WTC11 (cell line): ENCODE results near the gene IFNL4. TPM values are rescaled to one million over a fixed set of nuclear protein-coding genes. Genes with fewer than 3 reads are reported as not detected.
A peak's percentile ranks its signal among the peaks of the same experiment; 100 is the strongest.

Experiments
- ATF6 ChIP-seq: sonication (generic); formaldehyde crosslinking; IDR thresholded peaks from 2 replicates; pipeline ENCODE4 v1.8.1; 2023; ENCODE audit warnings: mild to moderate bottlenecking, missing genetic modification reagents
- CDX4 ChIP-seq: fragments of 250-450 bp; sonication (Bioruptor Pico); IDR thresholded peaks from 2 replicates; pipeline ENCODE4 v1.9.0; 2021; ENCODE audit warnings: moderate library complexity, mild to moderate bottlenecking, inconsistent platforms, borderline replicate concordance
- CREB1 ChIP-seq: sonication (generic); formaldehyde crosslinking; IDR thresholded peaks from 2 replicates; pipeline ENCODE4 v1.8.0; 2023; ENCODE audit warnings: mild to moderate bottlenecking, missing genetic modification reagents
- E2F1 ChIP-seq: sonication (generic); formaldehyde crosslinking; IDR thresholded peaks from 2 replicates; pipeline ENCODE4 v1.8.0; 2022; ENCODE audit warnings: mild to moderate bottlenecking, missing genetic modification reagents
- E2F5 ChIP-seq: sonication (generic); formaldehyde crosslinking; IDR thresholded peaks from 2 replicates; pipeline ENCODE4 v1.8.1; 2022; ENCODE audit warnings: mild to moderate bottlenecking, moderate library complexity, missing genetic modification reagents
- ESRRA ChIP-seq: sonication (generic); formaldehyde crosslinking; IDR thresholded peaks from 2 replicates; pipeline ENCODE4 v1.8.1; 2022; ENCODE audit warnings: mild to moderate bottlenecking, missing genetic modification reagents, borderline replicate concordance
- FOXJ3 ChIP-seq: sonication (generic); formaldehyde crosslinking; IDR thresholded peaks from 2 replicates; pipeline ENCODE4 v1.9.0; 2021; ENCODE audit warnings: missing genetic modification reagents, mild to moderate bottlenecking, borderline replicate concordance
- FOXK1 ChIP-seq: sonication (generic); formaldehyde crosslinking; IDR thresholded peaks from 2 replicates; pipeline ENCODE4 v1.8.0; 2022; ENCODE audit warnings: mild to moderate bottlenecking, moderate library complexity, missing genetic modification reagents
- FOXP4 ChIP-seq: sonication (generic); formaldehyde crosslinking; IDR thresholded peaks from 2 replicates; pipeline ENCODE4 v1.8.0; 2022; ENCODE audit warnings: mild to moderate bottlenecking, missing genetic modification reagents
- GRHL2 ChIP-seq: fragments of 250-450 bp; sonication (Bioruptor Pico); IDR thresholded peaks from 2 replicates; pipeline ENCODE4 v1.8.0; 2022; ENCODE audit warnings: mild to moderate bottlenecking, moderate library complexity; ENCODE audit not compliant: insufficient replicate concordance, severe bottlenecking
- GTF2I ChIP-seq: fragments of 250-450 bp; sonication (Bioruptor Pico); conservative IDR thresholded peaks from 2 replicates; pipeline ENCODE4 v1.4.0; 2021; ENCODE audit warnings: mild to moderate bottlenecking
- MAX ChIP-seq: sonication (generic); formaldehyde crosslinking; IDR thresholded peaks from 2 replicates; pipeline ENCODE4 v1.8.0; 2022; ENCODE audit warnings: mild to moderate bottlenecking, missing genetic modification reagents
- MXD4 ChIP-seq: fragments of 250-450 bp; sonication (Bioruptor Pico); IDR thresholded peaks from 2 replicates; pipeline ENCODE4 v1.8.0; 2021; ENCODE audit warnings: mild to moderate bottlenecking, moderate library complexity, borderline replicate concordance
- NFATC4 ChIP-seq: fragments of 250-450 bp; sonication (Bioruptor Pico); IDR thresholded peaks from 2 replicates; pipeline ENCODE4 v1.9.0; 2021; ENCODE audit warnings: mild to moderate bottlenecking
- NR2C2 ChIP-seq: sonication (generic); formaldehyde crosslinking; IDR thresholded peaks from 2 replicates; pipeline ENCODE4 v1.8.0; 2022; ENCODE audit warnings: mild to moderate bottlenecking, missing genetic modification reagents
- PRRX2 ChIP-seq: fragments of 250-450 bp; sonication (Bioruptor Pico); IDR thresholded peaks from 2 replicates; pipeline ENCODE4 v1.8.0; 2021; ENCODE audit warnings: mild to moderate bottlenecking
- SMAD4 ChIP-seq: sonication (generic); formaldehyde crosslinking; IDR thresholded peaks from 2 replicates; pipeline ENCODE4 v1.8.0; 2022; ENCODE audit warnings: mild to moderate bottlenecking, missing genetic modification reagents
- SP1 ChIP-seq: sonication (generic); formaldehyde crosslinking; conservative IDR thresholded peaks from 2 replicates; pipeline ENCODE4 v1.8.1; 2022; ENCODE audit warnings: missing genetic modification reagents
- TEAD4 ChIP-seq: sonication (generic); formaldehyde crosslinking; IDR thresholded peaks from 2 replicates; pipeline ENCODE4 v1.8.0; 2022; ENCODE audit warnings: mild to moderate bottlenecking, missing genetic modification reagents
- ZBTB43 ChIP-seq: sonication (generic); formaldehyde crosslinking; IDR thresholded peaks from 2 replicates; pipeline ENCODE4 v1.8.1; 2023; ENCODE audit warnings: mild to moderate bottlenecking, missing genetic modification reagents
- ZNF121 ChIP-seq: sonication (generic); formaldehyde crosslinking; IDR thresholded peaks from 2 replicates; pipeline ENCODE4 v1.8.0; 2023; ENCODE audit warnings: missing genetic modification reagents
- ZNF138 ChIP-seq: sonication (generic); formaldehyde crosslinking; conservative IDR thresholded peaks from 2 replicates; pipeline ENCODE4 v1.8.1; 2022; ENCODE audit warnings: mild to moderate bottlenecking, moderate library complexity, missing genetic modification reagents
- ZNF263 ChIP-seq: sonication (generic); formaldehyde crosslinking; IDR thresholded peaks from 2 replicates; pipeline ENCODE4 v1.8.1; 2022; ENCODE audit warnings: low read depth, mild to moderate bottlenecking, moderate library complexity, missing genetic modification reagents
- ZNF532 ChIP-seq: fragments of 250-450 bp; sonication (Bioruptor Pico); IDR thresholded peaks from 2 replicates; pipeline ENCODE4 v1.9.0; 2021; ENCODE audit warnings: mild to moderate bottlenecking, borderline replicate concordance
- total RNA-seq: library from RNA; stranded (reverse); gene quantifications from 3 replicates; pipeline ENCODE4 v1.2.3, GENCODE V29; 2021

Gene IFNL4
- total RNA-seq, 1 experiment from 2014 or later, result not detected

GRCh38 chr19:39246951-39247669 is 1.5 kb downstream of the IFNL4 start (continued):
- no peak for TF ChIP-seq ATF6 (CRISPR knock-in tag)
- TF ChIP-seq FOXP4 (CRISPR knock-in tag), result peak; percentile 83
- TF ChIP-seq ZNF138 (CRISPR knock-in tag), result 0 out of 2 replicates have a peak, but pooled peaks have one; percentile 20
- no peak for TF ChIP-seq GTF2I (CRISPR knock-in tag)
- TF ChIP-seq SMAD4, result no peak
- TF ChIP-seq CREB1, result peak; percentile 82; the same call in 1 of the 2 replicates
- TF ChIP-seq FOXJ3 (CRISPR knock-in tag), result no peak
- TF ChIP-seq ZBTB43 (CRISPR knock-in tag), result peak; percentile 80; the same call in 1 of the 2 replicates
- TF ChIP-seq ZNF532 (CRISPR knock-in tag), result no peak
- no peak for TF ChIP-seq ESRRA (CRISPR knock-in tag)
- TF ChIP-seq ZNF121 (CRISPR knock-in tag), result no peak
- no peak for TF ChIP-seq ZNF263
- peak; percentile 94 for TF ChIP-seq E2F1
- no peak for TF ChIP-seq MXD4 (CRISPR knock-in tag)
- TF ChIP-seq FOXK1 (CRISPR knock-in tag), result peak; percentile 84
- peak; percentile 43; the same call in 1 of the 2 replicates for TF ChIP-seq NR2C2
- peak; percentile 70; the same call in 1 of the 2 replicates for TF ChIP-seq SP1 (CRISPR knock-in tag)
- no peak for TF ChIP-seq GRHL2
- no peak for TF ChIP-seq NFATC4
- TF ChIP-seq PRRX2 (CRISPR knock-in tag), result no peak
- peak; percentile 91 for TF ChIP-seq MAX (CRISPR knock-in tag)
- no peak; the same call in 1 of the 2 replicates for TF ChIP-seq E2F5 (CRISPR knock-in tag)
- peak; percentile 60; the same call in 1 of the 2 replicates for TF ChIP-seq TEAD4 (CRISPR knock-in tag)
- no peak for TF ChIP-seq CDX4 (CRISPR knock-in tag)
